AG04449 (cell line): ENCODE data around the gene ADAMTS20.

Experiments
- CTCF ChIA-PET: fragments of 350-600 bp; formaldehyde crosslinking; extraction: SDS; loops from one replicate; lab custom pipeline; 2021; ENCODE audit warnings: antibody characterized with exemption; lab: Yijun Ruan, JAX
- POLR2A ChIA-PET: fragments of 400-600, 350-600 bp; formaldehyde crosslinking; extraction: SDS; loops from one replicate; lab custom pipeline; 2020; ENCODE audit warnings: antibody characterized with exemption, inconsistent platforms; lab: Yijun Ruan, JAX
- DNase-seq: peaks from one replicate; pipeline ENCODE4 v3.0.0-alpha.2; 2010; ENCODE audit warnings: low read depth, low spot score
- H3K4me3 ChIP-seq: 2 replicates; pipeline ENCODE4 v1.5.1; 2011; ENCODE audit warnings: low read depth, mild to moderate bottlenecking, control low read depth, low read length
- TF ChIP-seq, protein P1 (sequence below): IDR thresholded peaks from one replicate; pipeline ENCODE4 v1.5.1; 2011; ENCODE audit warnings: mild to moderate bottlenecking, moderate library complexity, low read length, control low read depth, inconsistent platforms; ENCODE audit not compliant: insufficient read depth; ENCODE audit errors: missing control alignments

ADAMTS20 gene

DNA sequence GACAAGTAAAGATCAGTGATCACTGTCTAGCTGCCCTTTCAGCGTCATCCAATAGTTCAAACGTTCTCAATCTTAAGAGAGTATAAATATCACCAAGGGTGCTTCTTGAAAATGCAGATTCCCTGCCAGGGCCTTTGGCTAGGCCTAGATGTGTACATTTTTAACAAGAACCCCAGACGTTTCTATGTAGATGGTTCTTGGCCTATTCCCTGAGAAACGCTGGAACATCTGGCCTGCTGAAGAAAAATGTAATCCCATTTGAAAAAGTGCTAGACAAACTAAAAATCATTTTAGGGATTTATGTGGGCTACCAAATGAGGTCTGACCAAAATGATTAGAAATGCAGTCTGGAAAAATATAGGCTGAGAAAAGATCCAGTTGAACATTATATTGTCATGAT is 231.7 kb downstream of the ADAMTS20 start:
- H3K4me3 ChIP-seq: no peak overlapping the region
- no peak for DNase-seq
- POLR2A ChIA-PET: no interaction called here
- TF ChIP-seq, protein P1, sequence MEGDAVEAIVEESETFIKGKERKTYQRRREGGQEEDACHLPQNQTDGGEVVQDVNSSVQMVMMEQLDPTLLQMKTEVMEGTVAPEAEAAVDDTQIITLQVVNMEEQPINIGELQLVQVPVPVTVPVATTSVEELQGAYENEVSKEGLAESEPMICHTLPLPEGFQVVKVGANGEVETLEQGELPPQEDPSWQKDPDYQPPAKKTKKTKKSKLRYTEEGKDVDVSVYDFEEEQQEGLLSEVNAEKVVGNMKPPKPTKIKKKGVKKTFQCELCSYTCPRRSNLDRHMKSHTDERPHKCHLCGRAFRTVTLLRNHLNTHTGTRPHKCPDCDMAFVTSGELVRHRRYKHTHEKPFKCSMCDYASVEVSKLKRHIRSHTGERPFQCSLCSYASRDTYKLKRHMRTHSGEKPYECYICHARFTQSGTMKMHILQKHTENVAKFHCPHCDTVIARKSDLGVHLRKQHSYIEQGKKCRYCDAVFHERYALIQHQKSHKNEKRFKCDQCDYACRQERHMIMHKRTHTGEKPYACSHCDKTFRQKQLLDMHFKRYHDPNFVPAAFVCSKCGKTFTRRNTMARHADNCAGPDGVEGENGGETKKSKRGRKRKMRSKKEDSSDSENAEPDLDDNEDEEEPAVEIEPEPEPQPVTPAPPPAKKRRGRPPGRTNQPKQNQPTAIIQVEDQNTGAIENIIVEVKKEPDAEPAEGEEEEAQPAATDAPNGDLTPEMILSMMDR: no peak
- CTCF ChIA-PET: interaction anchor here (2.6 kb wide), 1 partner anchor 17 kb away, joined by 13 read pairs; no protein-coding TSS in a partner anchor

DNA sequence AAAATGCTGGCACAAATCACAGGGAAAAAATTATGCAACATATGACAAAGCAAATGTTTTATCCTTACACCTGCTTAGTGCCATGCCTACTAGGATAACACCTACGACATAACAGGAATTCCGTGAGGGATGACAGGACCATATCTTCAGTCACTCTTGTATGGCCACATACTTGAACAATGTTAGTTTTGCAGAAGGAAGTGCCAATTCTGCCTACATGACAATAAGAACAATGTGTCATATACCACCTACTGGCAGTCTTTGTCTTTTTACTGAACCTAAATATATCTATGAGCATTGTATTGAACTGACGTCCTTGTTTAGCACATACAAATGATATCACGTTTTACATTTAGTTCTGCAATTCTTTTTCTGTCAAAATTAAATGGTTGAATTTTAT is 234.0 kb downstream of the ADAMTS20 start:
- DNase-seq: no peak
- H3K4me3 ChIP-seq: no peak overlapping the region
- POLR2A ChIA-PET: no interaction called here
- CTCF ChIA-PET: no interaction called here
- TF ChIP-seq, protein P1: no peak

DNA sequence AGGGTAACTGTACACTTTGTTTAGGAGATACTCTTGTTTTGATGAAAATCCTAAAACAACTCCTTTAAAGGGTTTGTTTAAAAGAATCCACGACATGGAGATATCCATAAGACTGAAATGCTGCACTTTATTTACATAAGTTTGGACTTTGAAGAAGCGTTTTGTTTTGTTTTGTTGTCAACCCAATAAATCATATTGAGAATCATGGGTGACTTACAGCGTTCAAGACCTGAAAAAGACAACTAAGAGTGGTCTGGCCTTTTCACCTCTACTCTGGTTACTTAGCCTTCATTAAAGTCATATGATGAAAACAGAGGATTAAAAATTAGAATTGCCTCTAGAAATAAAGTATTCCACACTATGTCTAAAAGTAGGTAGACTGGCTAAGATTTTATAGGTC is 234.8 kb downstream of the ADAMTS20 start:
- H3K4me3 ChIP-seq: no peak overlapping the region
- no peak for DNase-seq
- CTCF ChIA-PET: interaction anchor here (1.2 kb wide), 1 partner anchor 8 kb away, joined by 4 read pairs; no protein-coding TSS in a partner anchor
- POLR2A ChIA-PET: no interaction called here
- TF ChIP-seq, protein P1: no peak

DNA sequence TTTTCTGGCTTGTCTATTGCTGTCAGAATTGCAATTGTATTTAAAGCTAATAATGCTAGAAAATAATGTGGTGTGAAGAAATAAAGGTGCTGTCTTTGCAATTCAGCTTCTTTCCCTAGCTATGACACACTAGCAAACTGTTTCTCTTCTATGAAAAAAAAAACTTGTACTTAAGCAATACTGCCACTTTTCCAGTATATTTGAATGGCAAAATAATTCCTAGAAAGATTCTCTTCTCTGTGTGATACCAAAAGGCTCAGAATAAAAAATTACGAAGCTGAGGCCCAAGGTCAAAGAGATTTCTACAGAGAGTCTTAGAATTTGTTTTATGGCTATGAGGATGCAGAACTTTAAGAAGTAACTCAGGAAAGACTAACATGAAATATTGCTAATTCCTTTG is 235.5 kb downstream of the ADAMTS20 start:
- H3K4me3 ChIP-seq: no peak overlapping the region
- TF ChIP-seq, protein P1: no peak
- DNase-seq: no peak
- POLR2A ChIA-PET: no interaction called here
- CTCF ChIA-PET: interaction anchor here (1.2 kb wide), 1 partner anchor 9 kb away, joined by 4 read pairs; no protein-coding TSS in a partner anchor

DNA sequence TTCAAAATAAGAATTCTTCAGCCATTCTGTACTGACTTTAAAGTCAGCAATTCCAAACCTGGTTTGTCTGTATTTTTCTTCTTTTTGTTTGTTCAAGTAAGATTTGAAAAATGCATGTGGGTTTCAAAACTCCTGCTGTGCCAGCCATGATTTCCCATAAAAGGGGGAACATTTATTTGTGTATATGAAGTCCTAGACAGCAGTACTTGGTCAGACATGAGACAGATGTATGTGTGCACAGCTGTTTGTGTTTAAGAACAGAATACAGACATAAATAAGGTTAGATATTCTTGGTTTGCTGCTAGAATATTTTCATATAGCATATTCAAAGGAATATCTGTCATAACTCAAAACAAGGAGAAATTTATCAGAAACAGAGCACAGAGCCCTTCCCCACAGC is 236.0 kb downstream of the ADAMTS20 start:
- DNase-seq: no peak
- TF ChIP-seq, protein P1: no peak
- ChIA-PET CTCF (interaction anchor here (1.2 to 1.5 kb wide), 3 partner anchors 10 to 33 kb away, joined by 3 to 4 read pairs (median 3); no protein-coding TSS in a partner anchor), POLR2A (no interaction called here)
- no peak overlapping the region for H3K4me3 ChIP-seq

DNA sequence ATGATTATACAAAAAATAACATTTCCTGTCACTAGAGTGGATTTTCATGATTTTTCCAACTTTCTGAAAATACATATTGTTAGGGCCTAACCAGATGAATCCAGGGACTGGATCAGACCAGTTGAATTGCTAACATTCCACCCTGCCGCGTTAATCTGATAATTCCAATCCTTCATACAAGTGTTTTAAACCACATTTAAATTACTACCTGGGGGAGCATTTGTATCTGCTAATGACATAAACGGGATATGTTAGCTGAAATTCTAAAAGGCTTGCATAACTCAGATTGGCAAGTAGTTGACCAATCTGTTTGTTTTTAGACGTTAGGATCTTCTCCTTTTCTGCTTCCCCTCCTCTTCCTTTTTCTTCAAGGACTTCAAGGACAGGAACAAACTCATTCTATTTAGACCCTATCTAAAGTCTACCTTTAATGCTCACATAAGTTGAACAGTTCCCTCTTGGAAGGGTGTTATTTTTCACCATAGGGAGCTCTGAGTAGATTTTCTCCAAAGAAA is 239.0 kb downstream of the ADAMTS20 start:
- no peak for DNase-seq
- no peak overlapping the region for H3K4me3 ChIP-seq
- CTCF ChIA-PET: no interaction called here
- POLR2A ChIA-PET: no interaction called here
- TF ChIP-seq, protein P1: no peak
